Renal cortical epithelial cell (primary cell): ENCODE measurements around the gene MKNK2. TPM values are rescaled to one million over a fixed set of nuclear protein-coding genes. Genes with fewer than 3 reads are reported as not detected.
"Not testable (repeated sequence)": the region's sequence is repeated elsewhere in the genome, so short reads cannot be mapped to it uniquely, and the experiment has no call there.

Experiments
- DNase-seq: peaks from one replicate; pipeline ENCODE4 v3.0.0-alpha.2; 2011; ENCODE audit warnings: low read depth
- total RNA-seq: library from RNA; depleted of rRNA; stranded (reverse); fragments of >200 nt; gene quantifications from 2 replicates; pipeline ENCODE4 v1.2.3, GENCODE V29; 2014

The MKNK2 gene
- total RNA-seq, 1 donor from 2014 or later: 193 TPM

GRCh38 chr19:2044709-2045500 lies 6.1 kb downstream of the MKNK2 start:
- DNase-seq: no peak

- DNase-seq: no peak
Observed at GRCh38 chr19:2043961-2044708, 6.9 kb downstream of the MKNK2 start.

GRCh38 chr19:2043251-2043641 lies 7.8 kb downstream of the MKNK2 start:
- no peak for DNase-seq

GRCh38 chr19:2042485-2043250 lies 8.4 kb downstream of the MKNK2 start:
- no peak for DNase-seq

GRCh38 chr19:2041683-2042484 lies 9.2 kb downstream of the MKNK2 start:
- peak; percentile 83 for DNase-seq

- no peak for DNase-seq
Observed at GRCh38 chr19:2041433-2041682, 9.7 kb downstream of the MKNK2 start.

GRCh38 chr19:2040647-2041432 lies 10.2 kb downstream of the MKNK2 start:
- DNase-seq: no peak

- no peak for DNase-seq
Observed at GRCh38 chr19:2039959-2040646, 10.9 kb downstream of the MKNK2 start.

GRCh38 chr19:2039089-2039958 lies 11.7 kb downstream of the MKNK2 start:
- DNase-seq: no peak

- no peak for DNase-seq
Observed at GRCh38 chr19:2038284-2039088, 12.6 kb downstream of the MKNK2 start.

GRCh38 chr19:2037651-2038255 lies 13.3 kb downstream of the MKNK2 start:
- no peak for DNase-seq

- no peak for DNase-seq
Observed at GRCh38 chr19:2036424-2036823, 14.6 kb downstream of the MKNK2 start.

- no peak for DNase-seq
Observed at GRCh38 chr19:2035590-2035991, 15.5 kb downstream of the MKNK2 start.

GRCh38 chr19:2034729-2035589 lies 16.1 kb downstream of the MKNK2 start:
- no peak for DNase-seq

- not testable (repeated sequence) for DNase-seq
Observed at GRCh38 chr19:2034253-2034652, 16.8 kb downstream of the MKNK2 start.

GRCh38 chr19:2033825-2034159 lies 17.3 kb downstream of the MKNK2 start:
- no peak for DNase-seq

GRCh38 chr19:2033115-2033824 lies 17.8 kb downstream of the MKNK2 start:
- DNase-seq: no peak
